HEK293T (cell line): ENCODE data around the gene SLC25A13.
"Not testable (repeated sequence)": the region's sequence is repeated elsewhere in the genome, so short reads cannot be mapped to it uniquely, and the experiment has no call there.

ENCODE experiments used
- CTCF ChIA-PET: fragments of 350-600 bp; formaldehyde crosslinking; extraction: SDS; loops from one replicate; lab custom pipeline; 2021; ENCODE audit warnings: antibody characterized with exemption, inconsistent platforms; lab: Yijun Ruan, JAX
- POLR2A ChIA-PET: fragments of 350-600 bp; formaldehyde crosslinking; extraction: SDS; loops from one replicate; lab custom pipeline; 2020; ENCODE audit warnings: antibody characterized with exemption, inconsistent platforms; lab: Yijun Ruan, JAX
- DNase-seq: peaks from one replicate; pipeline ENCODE4 v3.0.0; 2012; ENCODE audit warnings: mixed read lengths; ENCODE audit errors: extremely low spot score
- ARNT ChIP-seq: fragments of 450-650 bp; IDR thresholded peaks from 2 replicates; pipeline ENCODE4 v1.6.1; 2017; ENCODE audit warnings: mild to moderate bottlenecking
- BHLHE40 ChIP-seq: fragments of 450-650 bp; IDR thresholded peaks from 2 replicates; pipeline ENCODE4 v1.6.1; 2016; ENCODE audit warnings: mild to moderate bottlenecking, moderate library complexity, borderline replicate concordance
- CTBP1 ChIP-seq: fragments of 450-650 bp; IDR thresholded peaks from 2 replicates; pipeline ENCODE4 v1.6.1; 2016; ENCODE audit warnings: borderline replicate concordance
- ELF4 ChIP-seq: fragments of 450-650 bp; IDR thresholded peaks from 2 replicates; pipeline ENCODE4 v1.6.1; 2017; ENCODE audit warnings: antibody characterized with exemption
- FOXA1 ChIP-seq: fragments of 450-650 bp; IDR thresholded peaks from 2 replicates; pipeline ENCODE4 v1.6.1; 2016; ENCODE audit warnings: mild to moderate bottlenecking
- FOXK2 ChIP-seq: fragments of 450-650 bp; IDR thresholded peaks from 2 replicates; pipeline ENCODE4 v1.6.1; 2016; ENCODE audit warnings: mild to moderate bottlenecking
- FOXM1 ChIP-seq: fragments of 450-650 bp; IDR thresholded peaks from 2 replicates; pipeline ENCODE4 v1.6.1; 2017; ENCODE audit warnings: mild to moderate bottlenecking, borderline replicate concordance
- HDGF ChIP-seq: fragments of 450-650 bp; IDR thresholded peaks from 2 replicates; pipeline ENCODE4 v1.6.1; 2017; ENCODE audit warnings: antibody characterized with exemption, borderline replicate concordance
- L3MBTL2 ChIP-seq: fragments of 450-650 bp; conservative IDR thresholded peaks from 2 replicates; pipeline ENCODE4 v1.6.1; 2016; ENCODE audit warnings: mild to moderate bottlenecking
- LEF1 ChIP-seq: fragments of 450-650 bp; IDR thresholded peaks from 2 replicates; pipeline ENCODE4 v1.6.1; 2017; ENCODE audit warnings: mild to moderate bottlenecking, borderline replicate concordance
- NFRKB ChIP-seq: fragments of 450-650 bp; IDR thresholded peaks from 2 replicates; pipeline ENCODE4 v1.6.1; 2016; ENCODE audit warnings: mild to moderate bottlenecking, moderate library complexity
- SP1 ChIP-seq: fragments of 450-650 bp; IDR thresholded peaks from 2 replicates; pipeline ENCODE4 v1.6.1; 2017
- SUZ12 ChIP-seq: fragments of 450-650 bp; IDR thresholded peaks from 2 replicates; pipeline ENCODE4 v1.6.1; 2016; ENCODE audit warnings: mild to moderate bottlenecking
- TARDBP ChIP-seq: fragments of 450-650 bp; IDR thresholded peaks from 2 replicates; pipeline ENCODE4 v1.6.1; 2016
- ZNF384 ChIP-seq: fragments of 450-650 bp; IDR thresholded peaks from 2 replicates; pipeline ENCODE4 v1.6.1; 2016
- TF ChIP-seq, protein P1 (sequence below): fragments of 450-650 bp; IDR thresholded peaks from 2 replicates; pipeline ENCODE4 v1.6.1; 2016

SLC25A13 gene

DNA sequence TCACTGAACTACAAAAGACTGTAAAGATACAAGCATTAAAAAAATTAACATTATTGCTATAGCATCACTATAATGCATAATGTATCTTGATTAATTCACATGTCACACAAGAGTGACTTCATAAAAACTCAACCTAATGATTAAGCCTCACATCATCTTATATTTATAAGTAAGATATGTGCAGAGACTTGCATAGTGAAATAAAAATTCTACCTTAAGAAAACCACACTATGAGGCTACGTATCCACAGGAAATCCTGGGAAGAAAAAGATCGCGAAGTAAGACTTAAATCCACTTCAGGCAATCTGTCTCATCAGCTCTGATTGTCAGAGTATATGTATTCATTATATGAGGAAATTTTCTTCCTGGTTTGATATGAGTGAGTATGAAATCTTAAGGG, 160.0 kb downstream of the SLC25A13 start:
- ChIA-PET POLR2A (no interaction called here), CTCF (no interaction called here)
- TF ChIP-seq TARDBP (no peak), FOXM1 (no peak), ELF4 (no peak), NFRKB (no peak), FOXA1 (no peak), L3MBTL2 (no peak), HDGF (no peak), SP1 (no peak), ARNT (no peak), BHLHE40 (no peak), CTBP1 (no peak), LEF1 (no peak), ZNF384 (no peak), SUZ12 (no peak), FOXK2 (no peak)
- TF ChIP-seq, protein P1, sequence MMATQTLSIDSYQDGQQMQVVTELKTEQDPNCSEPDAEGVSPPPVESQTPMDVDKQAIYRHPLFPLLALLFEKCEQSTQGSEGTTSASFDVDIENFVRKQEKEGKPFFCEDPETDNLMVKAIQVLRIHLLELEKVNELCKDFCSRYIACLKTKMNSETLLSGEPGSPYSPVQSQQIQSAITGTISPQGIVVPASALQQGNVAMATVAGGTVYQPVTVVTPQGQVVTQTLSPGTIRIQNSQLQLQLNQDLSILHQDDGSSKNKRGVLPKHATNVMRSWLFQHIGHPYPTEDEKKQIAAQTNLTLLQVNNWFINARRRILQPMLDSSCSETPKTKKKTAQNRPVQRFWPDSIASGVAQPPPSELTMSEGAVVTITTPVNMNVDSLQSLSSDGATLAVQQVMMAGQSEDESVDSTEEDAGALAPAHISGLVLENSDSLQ, result no peak
- no peak for DNase-seq

DNA sequence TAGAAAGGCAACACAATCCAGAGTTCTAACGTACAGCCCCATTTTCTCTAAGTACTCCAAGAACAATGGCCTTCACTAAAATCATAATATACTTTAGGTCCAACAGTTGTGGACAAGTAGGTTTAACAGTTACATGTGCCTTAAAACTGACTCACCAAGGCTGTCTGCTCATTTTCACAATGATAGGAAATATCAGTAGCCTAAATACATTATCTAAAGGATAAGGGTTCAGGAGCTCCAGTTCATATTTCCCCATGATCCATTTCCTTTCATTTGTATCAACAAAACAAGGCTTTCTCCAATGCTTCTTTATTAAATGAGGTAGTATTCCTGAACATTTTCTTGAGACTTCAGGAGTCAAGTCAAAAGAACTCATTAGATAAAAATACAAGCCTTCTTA, 164.0 kb downstream of the SLC25A13 start:
- CTCF ChIA-PET, result no interaction called here
- TF ChIP-seq CTBP1 (no peak), FOXK2 (no peak)
- no peak for DNase-seq
- POLR2A ChIA-PET, result no interaction called here

DNA sequence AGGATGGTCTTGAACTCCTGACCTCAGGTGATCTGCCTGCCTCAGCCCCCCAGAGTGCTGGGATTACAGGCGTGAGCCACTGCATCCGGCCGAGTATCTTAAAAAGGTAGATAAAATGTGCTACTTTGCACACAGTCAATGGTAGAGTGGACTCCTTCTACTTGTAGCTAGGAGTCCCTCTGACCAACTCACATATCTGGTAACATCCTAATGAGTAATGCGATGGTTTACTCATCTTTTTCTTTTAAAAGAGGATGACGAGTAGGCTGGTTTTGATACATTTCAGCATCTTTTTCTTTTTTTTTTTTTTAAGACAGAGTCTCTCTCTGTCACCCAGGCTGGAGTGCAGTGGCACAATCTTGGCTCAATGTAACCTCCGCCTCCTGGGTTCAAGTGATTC, 167.4 kb downstream of the SLC25A13 start:
- DNase-seq, CTCF ChIA-PET, POLR2A ChIA-PET: not testable (repeated sequence)

DNA sequence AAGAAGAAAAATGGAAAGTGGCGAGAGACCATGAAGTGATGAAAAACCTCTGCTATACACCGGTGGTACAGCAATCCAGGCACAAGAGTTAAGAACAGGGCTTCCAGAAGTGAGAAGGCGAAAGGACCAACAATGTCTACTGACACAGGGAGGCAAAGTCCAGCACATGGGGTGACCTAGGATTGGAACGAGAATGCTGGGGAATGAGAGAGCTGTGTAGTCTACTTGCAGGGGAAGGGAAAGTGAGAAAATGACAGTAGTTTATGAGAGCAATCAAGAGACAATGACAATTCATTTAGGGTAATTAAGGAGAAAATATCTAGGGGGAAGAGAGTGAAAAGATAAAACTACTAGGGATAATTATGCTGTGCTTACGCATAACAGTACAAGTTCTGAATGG, 169.2 kb downstream of the SLC25A13 start:
- DNase-seq, result no peak
- POLR2A ChIA-PET, result no interaction called here
- CTCF ChIA-PET, result no interaction called here
- TF ChIP-seq FOXA1 (no peak), HDGF (no peak), FOXM1 (no peak), ELF4 (no peak), FOXK2 (no peak), NFRKB (no peak), L3MBTL2 (no peak), ZNF384 (no peak), SP1 (no peak), BHLHE40 (no peak), TARDBP (no peak), LEF1 (no peak), SUZ12 (no peak), ARNT (no peak), CTBP1 (no peak)
- TF ChIP-seq, protein P1, result no peak

DNA sequence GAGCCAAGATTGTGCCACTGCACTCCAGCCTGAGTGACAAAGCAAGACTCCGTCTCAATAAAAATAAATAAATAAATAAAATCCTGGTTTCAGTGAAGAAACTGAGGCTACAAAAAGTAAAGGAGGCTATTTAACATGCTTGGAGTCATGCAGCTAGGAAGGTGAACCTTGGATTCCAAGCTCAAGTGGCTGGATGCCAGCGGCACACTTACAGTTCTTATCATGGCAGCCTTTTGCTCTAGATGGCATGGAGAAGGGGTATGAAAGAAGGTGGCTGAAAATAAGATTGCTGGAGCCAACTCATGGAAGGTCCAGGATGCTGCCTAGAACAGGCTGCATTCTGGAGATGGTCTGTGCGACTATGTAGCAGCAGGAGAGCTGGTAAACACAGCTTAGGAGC, 170.0 kb downstream of the SLC25A13 start:
- POLR2A ChIA-PET, result no interaction called here
- CTCF ChIA-PET, result no interaction called here
- no peak for TF ChIP-seq ARNT
- no peak for TF ChIP-seq ZNF384
- TF ChIP-seq LEF1, result no peak
- TF ChIP-seq L3MBTL2, result no peak
- TF ChIP-seq, protein P1, result no peak
- TF ChIP-seq SP1, result no peak
- TF ChIP-seq HDGF, result no peak
- TF ChIP-seq CTBP1, result no peak
- no peak for TF ChIP-seq NFRKB
- no peak for TF ChIP-seq TARDBP
- no peak for TF ChIP-seq ELF4
- TF ChIP-seq SUZ12, result no peak
- DNase-seq, result no peak

DNA sequence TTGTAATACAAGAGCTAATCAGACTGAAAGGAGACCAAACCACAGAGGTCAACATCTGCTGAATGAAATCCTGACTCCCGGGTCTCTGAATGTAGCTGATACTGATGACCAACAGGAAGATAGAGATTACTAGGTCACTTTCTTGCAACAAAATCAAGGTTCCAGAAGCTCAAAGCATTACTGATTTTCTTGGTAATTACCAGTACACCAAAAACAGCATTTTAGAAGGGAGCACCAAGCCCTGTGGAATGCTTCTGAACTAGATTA, 177.7 kb downstream of the SLC25A13 start:
- TF ChIP-seq SUZ12 (no peak), TARDBP (no peak), CTBP1 (no peak)
- CTCF ChIA-PET, result no interaction called here
- POLR2A ChIA-PET, result no interaction called here
- DNase-seq, result no peak

DNA sequence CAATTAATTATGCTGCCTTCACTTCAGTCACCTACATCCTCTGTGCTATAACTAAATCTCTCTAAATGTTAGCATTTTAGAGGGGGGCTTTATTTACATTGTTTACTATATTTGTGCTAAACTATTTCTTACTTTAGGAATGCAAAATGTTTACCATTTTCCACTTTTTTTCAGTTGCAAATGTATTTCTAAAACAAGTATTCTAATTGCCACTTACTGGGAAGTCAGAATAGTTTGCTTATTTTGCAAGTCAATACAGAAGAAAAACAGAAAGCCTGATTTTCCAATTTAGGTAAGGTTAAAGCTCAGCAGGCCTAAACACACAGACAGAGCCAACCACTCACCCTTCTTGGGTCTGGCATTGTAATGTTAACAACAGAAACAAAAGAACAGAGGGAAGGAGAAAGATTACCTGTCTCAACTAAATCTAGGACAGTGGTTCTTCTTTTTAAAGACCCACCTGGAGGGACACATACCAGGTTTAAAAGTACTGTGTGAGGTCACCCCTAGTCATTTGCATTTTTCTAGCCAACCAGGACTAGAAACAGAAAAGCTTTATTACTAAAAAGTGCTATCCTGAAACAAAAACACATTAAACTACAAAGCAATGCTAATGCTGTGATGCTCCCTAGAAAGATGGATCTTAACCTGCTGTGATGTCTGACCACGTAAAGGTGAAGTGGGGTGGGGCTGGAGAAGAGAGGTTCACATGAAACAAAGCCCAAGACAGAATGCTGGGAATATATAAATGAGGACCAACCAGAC, 178.2 kb downstream of the SLC25A13 start:
- ChIA-PET POLR2A (no interaction called here), CTCF (no interaction called here)
- no peak for DNase-seq
- TF ChIP-seq FOXA1, result no peak
- no peak for TF ChIP-seq ELF4
- no peak for TF ChIP-seq NFRKB
